ENCODE results near the gene PLEKHA1.

DNA sequence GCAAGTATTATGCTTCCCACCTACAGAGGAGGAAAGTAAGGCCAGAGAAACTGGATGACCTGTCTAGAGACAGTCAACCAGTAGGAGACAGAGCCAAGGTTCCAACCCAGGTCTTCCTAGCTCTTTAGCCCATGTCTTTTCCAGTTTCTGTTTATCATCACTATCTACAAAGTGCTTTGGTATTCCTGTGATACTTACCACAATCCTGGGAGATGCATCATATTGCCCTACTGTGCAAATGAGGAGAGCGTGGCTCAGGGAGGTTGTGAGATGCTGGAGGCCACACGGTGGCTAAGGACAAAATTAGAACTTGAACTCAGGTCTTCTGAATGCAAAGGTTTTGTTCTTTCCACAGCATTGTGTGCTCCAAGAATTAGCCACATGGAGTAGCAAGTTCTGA, 11.2 kb upstream of the PLEKHA1 start:
- TF ChIP-seq GATA3 (IDR thresholded peaks at IDR 0.05; ENCODE audit: low read depth, low read length) (no peak), GATA2 (IDR thresholded peaks at IDR 0.05; ENCODE audit: low read depth, low read length) (no peak)
